ENCODE data around the gene KCNAB1. TPM values are rescaled to one million over a fixed set of nuclear protein-coding genes. Genes with fewer than 3 reads are reported as not detected.
"Not testable (repeated sequence)": the region's sequence is repeated elsewhere in the genome, so short reads cannot be mapped to it uniquely, and the experiment has no call there.

The KCNAB1 gene
- total RNA-seq, 2 donors from 2014 or later: 0.07 to 0.74 TPM

DNA sequence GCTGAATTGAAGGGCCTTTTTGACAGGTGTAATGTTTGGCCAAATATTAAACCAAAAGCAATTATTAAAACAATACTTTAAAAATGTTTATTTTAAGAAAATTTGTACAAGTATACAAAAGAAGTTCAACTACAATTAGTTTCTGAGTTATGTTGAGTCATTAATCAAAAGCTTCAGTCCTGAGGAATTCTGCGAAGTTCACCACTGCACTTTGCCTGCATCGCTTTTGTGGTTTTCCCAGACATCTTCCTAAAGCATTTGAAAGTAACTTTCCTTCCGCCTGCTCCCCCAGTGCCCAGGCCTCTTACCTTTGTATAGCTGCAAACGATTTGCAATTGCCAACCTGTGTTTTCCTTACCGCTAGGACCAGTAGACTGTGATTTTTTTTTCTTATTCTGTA, 69.5 kb downstream of the KCNAB1 start:
- DNase-seq: no peak
- Histone ChIP-seq H3K27me3 (no peaks in the 10 kb centered on the region), H3K4me3 (no peak overlapping the region), H3K4me1 (no peaks in the 10 kb centered on the region), H3K36me3 (no peaks in the 10 kb centered on the region), H3K9me3 (no peaks in the 10 kb centered on the region), H3K9ac (ENCODE audit: low read depth in 2 of 2, low read length in 2 of 2) (no peak overlapping the region), H3K27ac (no peak overlapping the region)
- intact Hi-C loops (cut with DNase I): no loop called here
- TF ChIP-seq, protein P1, sequence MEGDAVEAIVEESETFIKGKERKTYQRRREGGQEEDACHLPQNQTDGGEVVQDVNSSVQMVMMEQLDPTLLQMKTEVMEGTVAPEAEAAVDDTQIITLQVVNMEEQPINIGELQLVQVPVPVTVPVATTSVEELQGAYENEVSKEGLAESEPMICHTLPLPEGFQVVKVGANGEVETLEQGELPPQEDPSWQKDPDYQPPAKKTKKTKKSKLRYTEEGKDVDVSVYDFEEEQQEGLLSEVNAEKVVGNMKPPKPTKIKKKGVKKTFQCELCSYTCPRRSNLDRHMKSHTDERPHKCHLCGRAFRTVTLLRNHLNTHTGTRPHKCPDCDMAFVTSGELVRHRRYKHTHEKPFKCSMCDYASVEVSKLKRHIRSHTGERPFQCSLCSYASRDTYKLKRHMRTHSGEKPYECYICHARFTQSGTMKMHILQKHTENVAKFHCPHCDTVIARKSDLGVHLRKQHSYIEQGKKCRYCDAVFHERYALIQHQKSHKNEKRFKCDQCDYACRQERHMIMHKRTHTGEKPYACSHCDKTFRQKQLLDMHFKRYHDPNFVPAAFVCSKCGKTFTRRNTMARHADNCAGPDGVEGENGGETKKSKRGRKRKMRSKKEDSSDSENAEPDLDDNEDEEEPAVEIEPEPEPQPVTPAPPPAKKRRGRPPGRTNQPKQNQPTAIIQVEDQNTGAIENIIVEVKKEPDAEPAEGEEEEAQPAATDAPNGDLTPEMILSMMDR (IDR thresholded peaks at IDR 0.05): no peak

DNA sequence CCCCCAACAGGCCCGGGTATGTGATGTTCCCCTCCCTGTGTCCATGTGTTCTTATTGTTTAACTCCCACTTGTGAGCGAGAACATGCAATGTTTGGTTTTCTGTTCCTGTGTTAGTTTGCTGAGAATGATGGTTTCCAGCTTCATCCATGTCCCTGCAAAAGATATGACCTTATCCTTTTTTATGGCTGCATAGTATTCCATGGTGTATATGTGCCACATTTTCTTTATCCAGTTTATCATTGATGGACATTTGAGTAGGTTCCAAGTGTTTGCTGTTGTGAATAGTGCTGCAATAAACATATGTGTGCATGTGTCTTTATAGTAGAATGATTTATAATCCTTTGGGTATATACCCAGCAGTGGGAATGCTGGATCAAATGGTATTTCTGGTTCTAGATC, 74.6 kb downstream of the KCNAB1 start:
- intact Hi-C loops (cut with DNase I); DNase-seq; H3K4me3 ChIP-seq; H3K4me1 ChIP-seq; H3K27me3 ChIP-seq; H3K9ac ChIP-seq (ENCODE audit: low read depth in 2 of 2, low read length in 2 of 2); H3K27ac ChIP-seq; H3K36me3 ChIP-seq; H3K9me3 ChIP-seq: not testable (repeated sequence)

DNA sequence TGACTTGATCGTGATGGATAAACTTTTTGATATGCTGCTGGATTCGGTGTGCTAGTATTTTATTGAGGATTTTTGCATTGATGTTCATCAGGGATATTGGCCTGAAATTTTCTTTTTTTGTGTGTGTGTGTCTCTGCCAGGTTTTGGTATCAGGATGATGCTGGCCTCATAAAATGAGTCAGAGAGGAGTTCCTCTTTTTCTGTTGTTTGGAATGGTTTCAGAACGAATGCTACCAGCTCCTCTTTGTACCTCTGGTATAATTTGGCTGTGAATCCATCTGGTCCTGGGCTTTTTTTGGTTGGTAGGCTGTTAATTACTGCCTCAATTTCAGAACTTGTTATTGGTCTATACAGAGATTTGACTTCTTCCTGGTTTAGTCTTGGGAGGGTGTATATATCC, 76.8 kb downstream of the KCNAB1 start:
- H3K4me1 ChIP-seq; H3K27ac ChIP-seq; DNase-seq; H3K4me3 ChIP-seq; intact Hi-C loops (cut with DNase I); H3K9ac ChIP-seq (ENCODE audit: low read depth in 2 of 2, low read length in 2 of 2); H3K36me3 ChIP-seq; H3K27me3 ChIP-seq; H3K9me3 ChIP-seq: not testable (repeated sequence)

DNA sequence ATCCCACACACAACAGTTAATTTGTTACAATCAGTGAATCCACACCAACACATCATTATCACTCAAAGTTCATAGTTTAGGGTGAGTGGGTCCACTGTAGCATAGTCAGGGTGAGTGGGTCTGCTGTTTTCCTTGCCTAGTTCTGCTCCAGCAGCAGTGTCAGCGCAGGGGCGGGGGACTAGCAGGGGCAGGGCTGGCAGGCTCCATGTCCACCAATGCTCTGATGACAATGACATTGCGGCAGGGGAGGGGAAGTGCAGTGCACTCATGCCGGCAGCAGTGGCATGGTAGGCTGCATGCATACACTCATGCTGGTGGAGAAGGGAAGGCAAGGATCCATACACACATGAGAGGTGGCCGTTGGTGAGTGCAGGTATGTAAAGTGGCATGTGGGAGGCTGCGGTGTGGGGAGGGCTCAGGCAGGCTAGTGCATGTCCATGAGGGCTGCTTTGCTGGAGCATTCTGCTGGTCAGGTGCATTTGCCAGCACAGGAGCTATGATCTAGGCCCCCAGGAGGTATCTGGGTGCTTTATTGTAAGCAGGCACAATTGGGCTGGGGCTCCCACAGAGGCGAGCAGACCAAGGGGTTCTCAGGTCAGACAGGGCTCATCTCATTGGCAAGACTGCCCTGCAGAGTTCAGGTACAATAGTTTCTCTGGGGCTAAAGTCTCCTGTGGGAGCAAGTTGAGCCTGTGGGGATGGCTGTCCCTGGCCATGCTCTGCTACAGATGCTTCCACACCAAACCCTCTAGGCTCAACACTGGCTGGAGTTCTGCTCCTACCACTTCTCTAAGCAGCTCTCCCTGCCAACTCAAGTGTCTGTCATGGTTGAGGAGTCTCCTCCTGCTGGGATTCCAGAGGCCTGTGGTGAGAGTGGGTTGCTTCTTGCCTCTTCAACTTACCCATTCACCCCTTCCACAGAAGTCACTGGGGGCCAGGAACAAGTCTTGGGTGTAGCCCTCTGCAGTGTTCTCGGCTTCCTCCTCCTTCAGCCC, 81.3 kb downstream of the KCNAB1 start:
- intact Hi-C loops (cut with DNase I): no loop called here
- Histone ChIP-seq H3K9me3 (no peaks in the 10 kb centered on the region), H3K27me3 (no peaks in the 10 kb centered on the region), H3K4me3 (no peak overlapping the region), H3K4me1 (no peaks in the 10 kb centered on the region), H3K36me3 (no peaks in the 10 kb centered on the region), H3K9ac (ENCODE audit: low read depth in 2 of 2, low read length in 2 of 2) (no peak overlapping the region), H3K27ac (no peak overlapping the region)
- TF ChIP-seq, protein P1 (IDR thresholded peaks at IDR 0.05): no peak
- no peak for DNase-seq

DNA sequence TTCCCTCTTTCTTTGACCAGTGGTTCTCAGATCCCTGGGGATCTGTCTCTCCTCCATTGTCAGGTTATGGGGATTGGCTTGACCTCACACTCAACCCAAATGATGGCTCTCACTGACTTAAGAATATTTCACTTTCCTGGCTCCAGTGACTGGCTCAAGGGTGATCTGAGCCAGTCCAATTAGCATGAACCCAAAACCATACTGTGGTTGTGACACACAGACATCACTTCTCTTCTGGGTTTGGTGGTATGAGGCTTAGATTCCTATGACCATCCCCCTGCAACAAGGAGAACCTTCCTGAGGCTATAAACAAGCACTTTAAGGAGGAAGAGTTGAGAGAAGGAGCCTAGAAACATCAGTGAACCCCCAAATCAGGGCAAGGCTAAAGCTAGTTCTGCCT, 85.8 kb downstream of the KCNAB1 start:
- TF ChIP-seq, protein P1 (IDR thresholded peaks at IDR 0.05): no peak
- no peak for DNase-seq
- Histone ChIP-seq H3K4me3 (no peak overlapping the region), H3K27ac (no peak overlapping the region), H3K27me3 (no peaks in the 10 kb centered on the region), H3K36me3 (no peaks in the 10 kb centered on the region), H3K9me3 (no peaks in the 10 kb centered on the region), H3K4me1 (no peaks in the 10 kb centered on the region), H3K9ac (ENCODE audit: low read depth in 2 of 2, low read length in 2 of 2) (no peak overlapping the region)
- intact Hi-C loops (cut with DNase I): no loop called here

DNA sequence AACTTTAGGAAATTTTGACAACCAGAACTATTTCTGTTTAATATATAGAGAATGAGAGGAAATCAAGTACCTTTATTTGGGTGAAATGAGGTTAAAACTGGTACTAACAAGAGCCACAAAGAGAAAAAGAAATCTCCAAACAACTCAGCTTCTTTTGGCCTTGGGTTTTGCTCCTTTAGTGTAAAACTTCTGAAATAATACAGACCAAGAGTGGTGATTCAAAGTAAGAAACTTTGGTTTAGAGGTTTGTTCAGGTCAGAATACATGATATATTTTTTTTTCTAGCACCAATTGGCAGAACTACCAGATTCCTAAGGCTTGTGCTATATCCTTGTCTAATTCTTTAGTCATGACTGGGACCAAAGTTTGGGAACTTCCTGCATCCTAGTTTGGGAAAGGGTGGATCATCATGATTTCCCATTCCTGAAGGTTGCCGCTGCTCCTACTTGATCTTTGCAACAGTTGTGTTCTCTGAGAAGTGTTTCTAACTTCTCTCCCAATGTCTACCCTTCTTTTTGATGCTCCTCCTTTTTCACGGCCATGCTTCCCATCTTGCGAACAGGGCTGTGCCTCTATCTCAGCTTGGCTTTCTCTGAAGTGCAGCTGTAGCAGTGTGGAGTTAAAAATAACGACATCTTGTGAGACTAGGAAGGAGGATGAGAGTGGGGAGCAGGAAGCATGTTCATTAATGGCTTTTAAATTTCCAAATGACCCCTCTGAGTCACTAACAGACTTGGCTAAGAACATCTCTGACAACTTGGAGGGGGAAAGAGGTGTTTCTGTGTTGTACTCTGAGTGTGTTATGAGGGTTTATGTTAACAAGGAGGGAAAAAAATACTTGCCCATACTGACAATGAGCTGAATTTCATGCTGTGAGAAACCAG, 87.7 kb downstream of the KCNAB1 start:
- Histone ChIP-seq H3K27me3 (no peaks in the 10 kb centered on the region), H3K4me3 (no peak overlapping the region), H3K27ac (no peak overlapping the region), H3K4me1 (no peaks in the 10 kb centered on the region), H3K9me3 (no peaks in the 10 kb centered on the region), H3K9ac (ENCODE audit: low read depth in 2 of 2, low read length in 2 of 2) (no peak overlapping the region), H3K36me3 (no peaks in the 10 kb centered on the region)
- DNase-seq: no peak
- TF ChIP-seq, protein P1 (IDR thresholded peaks at IDR 0.05): no peak
- intact Hi-C loops (cut with DNase I): no loop called here

Data from colonic mucosa (tissue), 4 donors.